Smooth muscle cell (in vitro differentiated cells): ENCODE results near the gene PLPPR3. TPM values are rescaled to one million over a fixed set of nuclear protein-coding genes. Genes with fewer than 3 reads are reported as not detected.

Source experiments
- DNase-seq: peaks from one replicate; lab custom pipeline; 2025; ENCODE audit not compliant: unreplicated experiment; lab: John Stamatoyannopoulos, UW
- H2AFZ ChIP-seq: fragments of 200-600 bp; sonication (generic); 2 replicates; pipeline ENCODE4 v1.6.0; 2016; ENCODE audit warnings: antibody characterized with exemption, low read depth, mild to moderate bottlenecking
- H3F3A ChIP-seq: fragments of 200-600 bp; sonication (generic); 2 replicates; pipeline ENCODE4 v1.6.0; 2017; ENCODE audit warnings: antibody characterized with exemption, low read depth
- H3K27ac ChIP-seq: fragments of 200-600 bp; sonication (generic); 2 replicates; pipeline ENCODE4 v1.5.1; 2016; ENCODE audit warnings: low read depth, mild to moderate bottlenecking
- H3K27me3 ChIP-seq: fragments of 200-600 bp; sonication (generic); 2 replicates; pipeline ENCODE4 v1.6.1; 2016; ENCODE audit warnings: low read depth, mild to moderate bottlenecking
- H3K36me3 ChIP-seq: fragments of 200-600 bp; sonication (generic); 2 replicates; pipeline ENCODE4 v1.5.1; 2016; ENCODE audit warnings: low read depth
- H3K4me1 ChIP-seq: fragments of 200-600 bp; sonication (generic); 2 replicates; pipeline ENCODE4 v1.5.1; 2016; ENCODE audit warnings: low read depth
- H3K4me2 ChIP-seq: fragments of 200-600 bp; sonication (generic); 2 replicates; pipeline ENCODE4 v1.6.0; 2016; ENCODE audit warnings: mild to moderate bottlenecking
- H3K4me3 ChIP-seq: fragments of 200-600 bp; sonication (generic); 2 replicates; pipeline ENCODE4 v1.5.1; 2016; ENCODE audit warnings: mild to moderate bottlenecking
- H3K79me2 ChIP-seq: fragments of 200-600 bp; sonication (generic); 2 replicates; pipeline ENCODE4 v1.6.0; 2016; ENCODE audit warnings: low read depth, mild to moderate bottlenecking
- H3K9ac ChIP-seq: fragments of 200-600 bp; sonication (generic); 2 replicates; pipeline ENCODE4 v1.6.0; 2016; ENCODE audit warnings: low read depth
- H3K9me3 ChIP-seq: fragments of 200-600 bp; sonication (generic); replicated peaks from 2 replicates; pipeline ENCODE4 v1.5.1; 2016; ENCODE audit warnings: low read depth
- H4K20me1 ChIP-seq: fragments of 200-600 bp; sonication (generic); 2 replicates; pipeline ENCODE4 v1.6.0; 2016; ENCODE audit warnings: low read depth
- WGBS: methylation state at CpG from one replicate; pipeline ENCODE4 v1.1.7; 2016; ENCODE audit warnings: low lambda C conversion rate; 5-methylcytosine and 5-hydroxymethylcytosine counted together
- polyA plus RNA-seq: library from polyadenylated mRNA; unstranded; fragments of >200 nt; fragmentation: Nextera tagmentation; extraction: Ambion mirVana; gene quantifications from 2 replicates; pipeline ENCODE4 v1.2.1, GENCODE V29; 2016
- total RNA-seq: library from RNA; depleted of rRNA; stranded (reverse); fragments of >200 nt; gene quantifications from 2 replicates; pipeline ENCODE4 v1.2.3, GENCODE V29; 2014
- TF ChIP-seq, protein P1 (sequence below): fragments of 200-600 bp; sonication (generic); IDR thresholded peaks from 2 replicates; pipeline ENCODE4 v1.5.1; 2017; ENCODE audit warnings: borderline replicate concordance, mild to moderate bottlenecking, antibody characterized with exemption; ENCODE audit not compliant: insufficient read depth, poor library complexity, severe bottlenecking

The PLPPR3 gene
- total and polyA plus RNA-seq, 2 experiments from 2014 or later: 6.5 to 13.7 TPM

DNA sequence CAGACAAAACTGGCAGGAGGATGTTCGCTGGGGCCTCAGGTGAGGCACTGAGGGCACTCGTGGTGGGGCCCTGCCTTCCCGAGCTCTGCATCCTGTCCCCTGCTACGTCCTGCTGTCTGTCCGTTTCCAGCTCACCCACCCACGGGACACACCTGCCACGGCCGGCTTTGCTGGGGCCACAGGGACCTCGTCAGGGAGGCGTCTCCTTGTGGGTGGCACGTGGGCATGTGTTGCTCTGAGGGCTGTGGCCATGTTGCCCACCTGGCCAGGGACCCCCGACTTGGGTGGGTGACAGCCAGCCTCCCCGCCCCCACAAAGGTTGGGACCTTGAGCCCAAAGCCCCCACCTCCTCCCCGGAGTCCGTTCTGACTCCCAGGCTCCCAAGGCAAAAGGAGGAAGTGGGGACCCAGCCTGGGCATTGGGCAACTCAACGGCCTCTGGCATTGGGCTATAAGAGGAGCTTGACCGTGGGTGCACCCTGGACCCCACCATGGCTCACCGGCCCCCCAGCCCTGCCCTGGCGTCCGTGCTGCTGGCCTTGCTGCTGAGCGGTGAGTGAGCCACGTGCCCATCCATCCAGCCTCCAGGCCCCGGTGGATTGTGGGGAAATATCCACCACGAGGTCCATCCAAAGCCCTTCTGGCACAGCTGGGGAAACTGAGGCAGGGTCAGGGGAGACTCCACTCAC is 18.9 kb upstream of the PLPPR3 start, which contains the start of gene PRTN3:
TSS of gene PRTN3 (plus strand) at position 481 of the 688 bp plus-strand sequence. CDS start at position 491, 10 bp downstream.
- no peak for DNase-seq
- no peaks in the 10 kb centered on the region for H3K4me1 ChIP-seq
- WGBS: 86% methylated on average over 24 of the region's 24 CpGs

DNA sequence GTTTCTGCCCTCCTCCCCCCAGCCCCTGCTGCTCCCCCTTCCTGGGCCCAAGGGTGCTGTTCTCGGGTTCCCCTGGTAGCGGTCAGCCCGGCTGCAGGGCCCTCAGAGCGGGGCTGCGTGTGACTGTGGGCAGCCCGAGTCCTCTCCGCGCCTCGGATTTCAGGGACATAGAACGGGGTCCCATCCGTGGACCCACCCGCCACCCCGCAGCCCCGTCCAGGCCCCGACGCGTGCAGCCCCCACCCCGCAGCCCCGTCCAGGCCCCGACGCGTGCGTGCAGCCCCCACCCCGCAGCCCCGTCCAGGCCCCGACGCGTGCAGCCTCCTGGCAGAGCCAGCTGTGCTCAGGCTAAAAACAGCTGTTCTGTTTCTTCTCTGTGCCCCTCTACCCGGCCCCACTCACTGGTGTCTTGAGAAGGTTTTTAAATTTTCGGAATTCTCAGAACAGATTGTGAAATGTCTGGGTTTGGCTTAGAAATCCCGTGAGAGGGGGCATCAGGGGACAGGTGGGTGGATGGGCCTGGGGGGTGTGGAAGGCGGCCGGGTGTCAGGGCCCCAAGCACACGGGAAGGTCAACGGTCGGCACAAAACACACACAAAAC is 13.6 kb upstream of the PLPPR3 start:
- no peak overlapping the region for H2AFZ ChIP-seq
- H3K36me3 ChIP-seq: no peaks in the 10 kb centered on the region
- H3K27me3 ChIP-seq: no peaks in the 10 kb centered on the region
- H3K4me1 ChIP-seq: no peaks in the 10 kb centered on the region
- H4K20me1 ChIP-seq: no peaks in the 10 kb centered on the region
- 87% methylated on average over 23 of the region's 36 CpGs for WGBS
- TF ChIP-seq, protein P1, sequence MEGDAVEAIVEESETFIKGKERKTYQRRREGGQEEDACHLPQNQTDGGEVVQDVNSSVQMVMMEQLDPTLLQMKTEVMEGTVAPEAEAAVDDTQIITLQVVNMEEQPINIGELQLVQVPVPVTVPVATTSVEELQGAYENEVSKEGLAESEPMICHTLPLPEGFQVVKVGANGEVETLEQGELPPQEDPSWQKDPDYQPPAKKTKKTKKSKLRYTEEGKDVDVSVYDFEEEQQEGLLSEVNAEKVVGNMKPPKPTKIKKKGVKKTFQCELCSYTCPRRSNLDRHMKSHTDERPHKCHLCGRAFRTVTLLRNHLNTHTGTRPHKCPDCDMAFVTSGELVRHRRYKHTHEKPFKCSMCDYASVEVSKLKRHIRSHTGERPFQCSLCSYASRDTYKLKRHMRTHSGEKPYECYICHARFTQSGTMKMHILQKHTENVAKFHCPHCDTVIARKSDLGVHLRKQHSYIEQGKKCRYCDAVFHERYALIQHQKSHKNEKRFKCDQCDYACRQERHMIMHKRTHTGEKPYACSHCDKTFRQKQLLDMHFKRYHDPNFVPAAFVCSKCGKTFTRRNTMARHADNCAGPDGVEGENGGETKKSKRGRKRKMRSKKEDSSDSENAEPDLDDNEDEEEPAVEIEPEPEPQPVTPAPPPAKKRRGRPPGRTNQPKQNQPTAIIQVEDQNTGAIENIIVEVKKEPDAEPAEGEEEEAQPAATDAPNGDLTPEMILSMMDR: no peak
- no peak overlapping the region for H3K27ac ChIP-seq
- no peak overlapping the region for H3K9ac ChIP-seq
- no peak overlapping the region for H3K4me3 ChIP-seq
- H3K4me2 ChIP-seq: no peak overlapping the region
- H3K79me2 ChIP-seq: no peaks in the 10 kb centered on the region
- no peak for DNase-seq
- no peaks in the 10 kb centered on the region for H3F3A ChIP-seq
- H3K9me3 ChIP-seq: no peaks in the 10 kb centered on the region

More for the DNA sequence above, 18.9 kb upstream of the PLPPR3 start, which contains the start of gene PRTN3:
- Histone ChIP-seq H3K36me3 (no peaks in the 10 kb centered on the region), H3K27ac (no peak within 1 kb of the TSS), H3K4me2 (no peak within 1 kb of the TSS), H3K79me2 (no peaks in the 10 kb centered on the region), H3K27me3 (peaks cover 25% of the 10 kb centered on the region), H3K9me3 (no peaks in the 10 kb centered on the region), H4K20me1 (no peaks in the 10 kb centered on the region), H3K4me3 (no peak within 1 kb of the TSS), H3F3A (no peaks in the 10 kb centered on the region), H3K9ac (no peak within 1 kb of the TSS), H2AFZ (no peak within 1 kb of the TSS)
- TF ChIP-seq, protein P1: no peak

DNA sequence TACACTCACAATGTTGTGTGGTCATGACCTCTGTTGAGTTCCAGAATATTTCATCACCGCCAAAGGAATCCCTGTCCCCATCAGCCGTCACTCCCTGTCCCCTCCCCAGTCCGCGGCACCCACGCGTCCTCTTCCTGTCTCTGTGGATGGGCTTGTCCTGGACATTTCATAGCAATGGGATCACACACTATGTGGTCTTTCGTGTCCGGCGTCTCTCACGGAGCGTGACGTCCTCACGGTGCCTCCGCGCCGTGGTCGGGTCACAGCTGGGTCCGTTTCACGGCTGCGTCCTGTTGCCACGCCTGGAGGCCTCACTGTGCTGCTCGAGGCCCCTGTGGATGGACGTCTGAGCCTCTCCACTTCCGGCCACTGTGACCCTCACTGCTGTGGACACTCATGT is 12.5 kb upstream of the PLPPR3 start:
- no peaks in the 10 kb centered on the region for H3K9me3 ChIP-seq
- H3K4me2 ChIP-seq: no peak overlapping the region
- H3K79me2 ChIP-seq: no peaks in the 10 kb centered on the region
- no peak for DNase-seq
- no peak overlapping the region for H3K27ac ChIP-seq
- no peak overlapping the region for H3K9ac ChIP-seq
- no peaks in the 10 kb centered on the region for H3K27me3 ChIP-seq
- TF ChIP-seq, protein P1: no peak
- no peaks in the 10 kb centered on the region for H3K36me3 ChIP-seq
- H3K4me1 ChIP-seq: no peaks in the 10 kb centered on the region
- no peaks in the 10 kb centered on the region for H3F3A ChIP-seq
- WGBS: 90% methylated on average over 22 of the region's 24 CpGs
- H3K4me3 ChIP-seq: no peak overlapping the region
- no peak overlapping the region for H2AFZ ChIP-seq
- H4K20me1 ChIP-seq: no peaks in the 10 kb centered on the region
